ENCODE results near the gene KIRREL3.

DNA sequence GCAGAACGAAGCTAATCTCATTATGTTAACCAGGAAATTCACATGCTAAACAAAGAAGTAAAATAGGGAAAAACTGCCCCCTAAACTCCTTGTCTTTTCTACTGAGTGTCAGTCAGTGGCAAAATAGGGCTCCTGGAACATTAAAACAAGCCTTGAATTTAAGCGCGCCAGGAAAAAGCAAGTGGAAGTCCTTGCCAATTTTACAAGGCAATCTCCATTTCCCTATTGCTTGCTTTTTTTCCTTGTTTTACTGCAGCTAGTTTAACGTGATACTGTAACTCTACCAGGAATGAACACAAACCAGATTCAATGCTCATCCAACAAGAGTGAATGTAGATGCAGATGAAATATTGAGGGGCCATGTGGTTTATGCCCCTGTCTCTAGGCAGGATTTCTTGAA is 28.1 kb upstream of the KIRREL3 start:
- TF ChIP-seq POLR2AphosphoS5 (IDR thresholded peaks at IDR 0.05; ENCODE audit: borderline replicate concordance, low read depth, low read length), result no peak
- TF ChIP-seq EZH2 (IDR thresholded peaks at IDR 0.05), result no peak

Data from SK-N-MC (cell line).